Transverse colon (tissue), 3 donors: ENCODE results near the gene SEC22A.

Source experiments
- EP300 ChIP-seq: sonication (generic); formaldehyde crosslinking; IDR thresholded peaks from one replicate; pipeline ENCODE4 v1.6.1; 2017; ENCODE audit warnings: antibody characterized with exemption, low read depth
- POLR2A ChIP-seq: fragments of 450-650 bp; IDR thresholded peaks from one replicate; pipeline ENCODE4 v1.6.1; 2016; ENCODE audit warnings: antibody characterized with exemption, mild to moderate bottlenecking, moderate library complexity
- TF ChIP-seq, protein P1 (sequence below), 5 experiments: fragments of 200-600 bp in 3 of 5; fragments of 450-650 bp in 2 of 5; sonication (generic) in 3 of 5; IDR thresholded peaks; 1 replicate in 2 of 5; 2 replicates in 3 of 5; pipeline ENCODE4 v1.5.1; 2016 to 2017; ENCODE audit warnings: antibody characterized with exemption in 5 of 5, inconsistent platforms in 3 of 5, mild to moderate bottlenecking in 2 of 5, moderate library complexity in 1 of 5

GRCh38 chr3:123258811-123259420 is 57.2 kb downstream of the SEC22A start:
- TF ChIP-seq, protein P1, sequence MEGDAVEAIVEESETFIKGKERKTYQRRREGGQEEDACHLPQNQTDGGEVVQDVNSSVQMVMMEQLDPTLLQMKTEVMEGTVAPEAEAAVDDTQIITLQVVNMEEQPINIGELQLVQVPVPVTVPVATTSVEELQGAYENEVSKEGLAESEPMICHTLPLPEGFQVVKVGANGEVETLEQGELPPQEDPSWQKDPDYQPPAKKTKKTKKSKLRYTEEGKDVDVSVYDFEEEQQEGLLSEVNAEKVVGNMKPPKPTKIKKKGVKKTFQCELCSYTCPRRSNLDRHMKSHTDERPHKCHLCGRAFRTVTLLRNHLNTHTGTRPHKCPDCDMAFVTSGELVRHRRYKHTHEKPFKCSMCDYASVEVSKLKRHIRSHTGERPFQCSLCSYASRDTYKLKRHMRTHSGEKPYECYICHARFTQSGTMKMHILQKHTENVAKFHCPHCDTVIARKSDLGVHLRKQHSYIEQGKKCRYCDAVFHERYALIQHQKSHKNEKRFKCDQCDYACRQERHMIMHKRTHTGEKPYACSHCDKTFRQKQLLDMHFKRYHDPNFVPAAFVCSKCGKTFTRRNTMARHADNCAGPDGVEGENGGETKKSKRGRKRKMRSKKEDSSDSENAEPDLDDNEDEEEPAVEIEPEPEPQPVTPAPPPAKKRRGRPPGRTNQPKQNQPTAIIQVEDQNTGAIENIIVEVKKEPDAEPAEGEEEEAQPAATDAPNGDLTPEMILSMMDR (IDR thresholded peaks at IDR 0.05) = peak; percentile 42 to 53 (median 51)
- no peak for TF ChIP-seq POLR2A
- TF ChIP-seq EP300 = no peak
